Gastrocnemius medialis (tissue), 4 donors: ENCODE data around the gene PDLIM4.

Experiments used
- POLR2A ChIP-seq, 2 donors: fragments of 450-650 bp; IDR thresholded peaks; one replicate each; pipeline ENCODE4 v1.6.1; 2017; ENCODE audit warnings: antibody characterized with exemption in 2 of 2, mild to moderate bottlenecking in 2 of 2, moderate library complexity in 2 of 2
- TF ChIP-seq, protein P1 (sequence below), 5 experiments: fragments of 450-650 bp in 3 of 5; fragments of 200-600 bp in 2 of 5; sonication (generic) in 2 of 5; IDR thresholded peaks in 4 of 5; conservative IDR thresholded peaks in 1 of 5; 1 replicate in 4 of 5; 2 replicates in 1 of 5; pipeline ENCODE4 v1.5.1; 2016 to 2019; ENCODE audit warnings: antibody characterized with exemption in 5 of 5, mild to moderate bottlenecking in 3 of 5, moderate library complexity in 3 of 5

DNA sequence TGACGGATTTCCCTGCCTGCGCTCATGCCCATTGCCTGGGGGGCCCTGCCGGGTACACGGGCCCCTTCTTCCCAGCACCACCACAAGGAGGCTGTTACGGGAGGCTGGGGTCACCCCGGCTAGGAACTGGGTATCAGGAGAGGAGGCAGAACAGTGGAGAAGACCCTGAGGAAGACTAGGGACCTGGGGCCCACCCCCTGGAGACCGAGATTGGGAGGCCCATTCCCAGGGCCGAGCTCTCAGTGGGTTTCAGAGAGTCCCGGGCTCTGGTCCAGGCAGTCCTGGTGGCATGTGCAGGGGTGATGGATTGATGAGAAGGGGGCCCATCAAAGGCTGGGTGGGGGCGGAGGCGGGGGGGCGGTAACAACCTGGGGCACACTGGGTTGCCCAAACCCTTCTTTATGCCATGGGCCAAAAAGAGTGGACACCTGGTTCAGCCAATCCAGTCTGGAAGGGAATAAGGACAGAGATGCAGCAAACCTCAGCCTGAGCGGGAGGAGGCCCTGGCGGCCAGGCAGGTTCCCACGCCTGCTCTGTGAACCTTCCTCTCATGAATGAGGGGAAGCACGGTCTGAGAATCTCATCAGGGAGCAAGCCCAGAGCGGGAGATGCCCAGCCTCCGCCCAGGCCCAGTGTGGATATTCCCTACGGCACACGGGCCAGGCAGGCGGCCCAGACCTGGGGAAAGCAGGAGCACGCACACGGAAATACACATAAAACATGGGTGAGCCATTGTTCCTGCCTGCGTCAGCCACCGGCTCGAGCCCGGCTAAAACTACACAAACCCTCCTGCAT lies 29.1 kb upstream of the PDLIM4 start:
- TF ChIP-seq POLR2A (IDR thresholded peaks at IDR 0.05), result no peak
- TF ChIP-seq, protein P1, sequence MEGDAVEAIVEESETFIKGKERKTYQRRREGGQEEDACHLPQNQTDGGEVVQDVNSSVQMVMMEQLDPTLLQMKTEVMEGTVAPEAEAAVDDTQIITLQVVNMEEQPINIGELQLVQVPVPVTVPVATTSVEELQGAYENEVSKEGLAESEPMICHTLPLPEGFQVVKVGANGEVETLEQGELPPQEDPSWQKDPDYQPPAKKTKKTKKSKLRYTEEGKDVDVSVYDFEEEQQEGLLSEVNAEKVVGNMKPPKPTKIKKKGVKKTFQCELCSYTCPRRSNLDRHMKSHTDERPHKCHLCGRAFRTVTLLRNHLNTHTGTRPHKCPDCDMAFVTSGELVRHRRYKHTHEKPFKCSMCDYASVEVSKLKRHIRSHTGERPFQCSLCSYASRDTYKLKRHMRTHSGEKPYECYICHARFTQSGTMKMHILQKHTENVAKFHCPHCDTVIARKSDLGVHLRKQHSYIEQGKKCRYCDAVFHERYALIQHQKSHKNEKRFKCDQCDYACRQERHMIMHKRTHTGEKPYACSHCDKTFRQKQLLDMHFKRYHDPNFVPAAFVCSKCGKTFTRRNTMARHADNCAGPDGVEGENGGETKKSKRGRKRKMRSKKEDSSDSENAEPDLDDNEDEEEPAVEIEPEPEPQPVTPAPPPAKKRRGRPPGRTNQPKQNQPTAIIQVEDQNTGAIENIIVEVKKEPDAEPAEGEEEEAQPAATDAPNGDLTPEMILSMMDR (IDR thresholded peaks at IDR 0.05 in 4 of 5, conservative IDR thresholded peaks at IDR 0.05 in 1 of 5), result no peak
